Stimulated activated CD4-positive, alpha-beta T cell treated with anti-CD3 and anti-CD28 coated beads, Interleukin-15, amount 100 ng/mL, for 1 hour (primary cell): ENCODE measurements around the gene CHST11.

Experiments used
- DNase-seq, 2 donors: peaks; one replicate each; pipeline ENCODE4 v3.0.0-alpha.2; 2020; ENCODE audit warnings: low read depth in 1 of 2, low spot score in 1 of 2

CHST11 gene

DNA sequence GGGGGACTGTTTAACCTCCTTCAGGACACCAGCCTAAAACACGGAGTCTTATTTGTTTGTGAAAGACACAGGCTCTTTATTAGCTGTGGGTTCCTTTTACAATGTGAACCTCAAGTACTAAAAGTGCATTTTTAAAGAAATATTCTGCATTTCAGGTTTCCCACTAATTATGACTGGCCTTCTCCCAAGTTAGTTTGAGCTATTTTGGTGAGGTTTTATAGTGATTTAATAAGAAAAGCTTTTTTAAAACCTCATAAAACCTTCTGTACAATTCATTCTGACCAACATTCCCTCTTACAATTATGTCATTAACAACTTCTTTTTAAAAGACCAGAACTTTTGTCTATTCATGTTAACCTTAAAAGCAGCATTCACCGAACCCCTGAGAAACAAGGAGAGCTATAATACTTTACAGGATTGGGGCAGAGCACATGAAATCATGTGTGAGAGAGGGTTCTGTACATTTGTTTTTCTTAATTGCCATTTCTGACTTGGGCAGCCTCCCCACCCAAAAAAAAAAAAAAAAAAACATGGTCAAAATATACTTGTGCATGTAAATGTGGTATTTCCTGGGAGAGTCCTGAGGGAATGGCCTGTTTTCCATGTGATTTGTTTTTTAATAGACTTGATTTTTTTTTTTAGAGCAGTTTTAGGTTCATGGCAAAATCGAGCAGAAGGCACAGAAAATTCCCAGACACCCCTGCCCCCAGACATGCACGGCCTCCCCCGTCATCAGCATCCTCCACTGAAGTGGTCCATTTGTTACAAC is 169.5 kb downstream of the CHST11 start:
- DNase-seq = no peak

DNA sequence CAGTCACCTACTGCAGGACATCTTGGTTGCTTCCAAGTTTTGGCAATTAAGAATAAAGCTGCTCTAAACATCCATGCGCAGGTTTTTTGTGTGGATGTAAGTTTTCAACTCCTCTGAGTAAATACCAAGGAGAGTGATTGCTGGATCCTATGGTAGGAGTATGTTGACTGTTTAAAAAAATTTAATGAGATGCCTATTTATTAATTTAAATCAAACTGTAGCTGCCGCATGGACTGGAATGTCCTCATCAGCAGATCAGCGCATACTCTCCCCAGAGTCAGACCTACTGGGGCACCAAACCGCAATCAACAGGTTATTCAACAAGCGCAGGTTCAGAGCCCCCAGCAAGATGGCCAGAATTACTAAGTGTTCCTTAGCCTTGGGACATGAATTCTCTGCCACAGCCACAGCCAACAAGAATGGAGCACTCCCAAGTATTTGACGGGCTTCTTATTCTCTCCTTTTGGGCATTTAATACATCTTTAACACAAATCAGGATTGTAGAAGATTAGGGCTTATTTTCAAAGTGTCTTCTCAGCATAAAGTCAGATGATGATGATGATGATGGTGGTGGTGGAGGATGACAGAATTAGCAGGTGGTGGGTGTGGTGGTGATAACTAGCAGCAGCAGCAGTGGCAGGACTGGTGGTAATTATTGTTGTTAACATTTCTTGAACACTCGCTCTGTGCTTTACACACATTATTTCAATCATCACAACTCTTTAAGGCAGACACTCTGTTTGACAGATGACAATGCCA is 170.7 kb downstream of the CHST11 start:
- DNase-seq = no peak

DNA sequence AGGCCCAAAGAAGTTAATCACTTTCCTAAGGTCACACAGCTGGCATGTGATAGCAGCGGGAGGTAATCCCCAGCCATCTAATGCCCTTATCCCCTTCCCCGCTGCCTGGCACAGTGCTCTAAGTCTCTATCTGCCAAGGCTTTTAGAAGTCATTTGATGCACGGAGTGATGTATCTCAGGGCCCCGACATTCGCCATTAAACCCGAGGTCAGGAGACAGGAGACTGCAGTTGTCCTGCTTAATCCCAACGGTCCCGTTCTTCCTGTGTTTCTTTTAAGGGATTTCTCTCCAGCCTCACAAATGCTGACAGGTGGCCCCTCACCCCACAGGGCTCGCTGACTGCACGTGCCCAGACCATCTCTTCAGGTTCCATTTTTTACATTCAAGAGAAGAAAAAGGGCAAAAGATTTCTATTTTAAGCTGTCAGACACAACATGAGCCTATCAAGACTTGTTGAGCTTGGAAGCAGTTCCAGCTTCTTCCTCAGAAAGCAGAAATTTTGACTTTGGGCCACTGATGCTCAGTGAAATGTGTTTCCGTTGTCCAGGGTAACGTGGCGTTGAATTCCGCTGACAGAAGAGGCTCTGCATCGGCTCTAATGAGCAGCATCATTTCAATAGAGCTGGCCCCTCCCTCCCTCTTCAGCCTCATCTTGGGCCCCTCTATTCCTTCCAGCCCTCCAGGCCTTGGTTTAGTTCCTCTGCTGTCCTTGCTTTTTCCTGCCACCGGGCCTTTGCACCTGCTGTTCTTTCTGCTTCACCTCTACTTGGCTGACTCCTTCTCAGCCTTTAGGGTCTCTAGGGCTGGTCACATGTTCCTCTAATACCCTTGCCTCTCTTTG is 171.5 kb downstream of the CHST11 start:
- no peak for DNase-seq

GRCh38 chr12:104628831-104629135 is 172.0 kb downstream of the CHST11 start:
- no peak for DNase-seq

- no peak for DNase-seq
Observed at GRCh38 chr12:104630230-104630670, 173.5 kb downstream of the CHST11 start.

DNA sequence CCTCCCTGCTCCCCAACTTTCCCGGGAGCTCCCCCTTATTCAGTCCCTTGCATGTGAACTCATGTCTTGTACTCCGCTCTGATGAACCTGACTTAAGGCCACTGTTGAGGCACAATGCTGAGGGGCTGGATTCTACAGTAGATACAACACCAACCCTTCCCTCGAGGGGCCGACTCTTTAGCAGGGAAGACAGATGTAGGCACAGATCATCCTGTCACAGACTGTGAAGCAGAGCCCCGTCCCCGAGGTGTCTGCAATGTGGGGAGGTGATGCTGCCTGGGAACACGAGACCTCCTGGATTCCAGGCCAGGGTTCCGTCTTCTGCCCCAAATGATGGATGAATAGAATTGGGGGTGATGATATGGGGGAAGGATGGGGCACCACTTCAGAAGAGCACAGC is 175.1 kb downstream of the CHST11 start:
- DNase-seq = no peak

- DNase-seq = no peak
Observed at GRCh38 chr12:104632724-104633201, 176.0 kb downstream of the CHST11 start.

DNA sequence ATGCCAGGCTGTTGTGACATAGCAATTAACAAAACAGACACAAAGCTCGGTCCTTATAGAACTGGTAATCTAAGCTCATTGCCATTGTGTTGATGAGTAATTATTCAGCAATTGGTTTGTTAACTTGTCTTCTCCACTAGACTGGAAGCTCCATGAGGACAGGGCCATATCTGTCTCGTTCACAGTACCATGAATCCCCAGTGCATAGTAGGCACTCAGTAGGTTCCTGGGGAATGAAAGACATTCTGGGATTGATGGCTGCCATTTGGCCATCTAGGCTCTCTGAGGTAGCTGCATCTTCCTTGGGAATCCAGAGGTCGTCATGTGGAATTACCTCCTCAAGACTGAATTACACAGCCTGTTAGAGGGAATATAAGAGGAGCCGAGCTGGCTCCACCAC is 177.3 kb downstream of the CHST11 start:
- DNase-seq = no peak

DNA sequence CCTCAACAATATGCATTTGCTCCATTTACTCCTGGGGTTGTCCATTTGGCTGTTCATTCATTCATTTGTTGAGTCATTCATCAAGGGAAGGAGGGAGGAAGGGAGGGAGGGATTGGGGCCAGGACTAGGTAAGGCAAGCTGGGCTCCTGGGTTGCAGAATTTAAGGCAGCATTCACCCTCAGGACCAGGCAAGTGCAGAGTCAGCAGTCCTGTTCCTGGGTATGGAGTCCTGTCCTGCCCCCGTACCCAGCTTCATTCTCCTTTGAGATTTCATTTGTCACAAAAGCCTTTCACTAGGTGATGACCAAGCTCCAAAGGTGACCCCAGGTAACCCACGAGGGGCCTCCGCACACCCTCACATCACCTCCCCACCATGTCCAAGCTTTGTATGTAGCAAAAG is 178.1 kb downstream of the CHST11 start:
- DNase-seq = no peak

DNA sequence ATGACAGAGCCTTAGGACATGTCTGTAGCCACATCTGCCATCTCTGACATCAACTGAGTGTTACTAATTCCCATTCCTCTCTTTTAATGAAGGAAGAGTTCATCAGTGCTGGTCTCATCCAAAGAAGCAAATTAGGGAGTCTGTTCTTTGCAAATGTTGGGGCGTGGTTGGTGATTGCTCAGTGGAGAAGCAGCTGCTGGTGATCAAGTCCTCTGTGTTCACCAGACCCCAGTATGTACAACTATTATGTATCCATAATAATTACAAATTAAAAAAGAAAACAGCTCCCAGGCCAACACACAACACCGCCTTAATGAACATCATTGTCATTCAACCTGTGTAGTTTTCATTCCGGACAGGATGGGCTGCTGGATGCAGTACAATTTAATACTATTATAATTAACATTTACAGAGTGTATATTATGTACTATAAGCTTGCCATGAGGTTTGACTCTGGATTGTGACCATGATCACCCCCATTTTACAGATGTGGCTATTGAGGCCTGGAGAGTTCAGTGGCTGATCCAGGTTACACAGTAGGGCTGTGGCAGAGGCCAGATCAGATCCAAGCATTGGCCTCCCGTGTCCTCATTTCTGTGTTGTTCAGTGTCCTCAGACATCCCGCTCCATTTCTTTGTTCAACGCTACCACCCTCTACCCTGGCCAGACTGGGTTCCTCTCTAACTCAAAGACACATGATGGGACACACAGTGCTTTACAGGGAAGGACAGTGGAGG is 179.0 kb downstream of the CHST11 start:
- DNase-seq = no peak

- no peak for DNase-seq
Observed at GRCh38 chr12:104636496-104636895, 179.7 kb downstream of the CHST11 start.

DNA sequence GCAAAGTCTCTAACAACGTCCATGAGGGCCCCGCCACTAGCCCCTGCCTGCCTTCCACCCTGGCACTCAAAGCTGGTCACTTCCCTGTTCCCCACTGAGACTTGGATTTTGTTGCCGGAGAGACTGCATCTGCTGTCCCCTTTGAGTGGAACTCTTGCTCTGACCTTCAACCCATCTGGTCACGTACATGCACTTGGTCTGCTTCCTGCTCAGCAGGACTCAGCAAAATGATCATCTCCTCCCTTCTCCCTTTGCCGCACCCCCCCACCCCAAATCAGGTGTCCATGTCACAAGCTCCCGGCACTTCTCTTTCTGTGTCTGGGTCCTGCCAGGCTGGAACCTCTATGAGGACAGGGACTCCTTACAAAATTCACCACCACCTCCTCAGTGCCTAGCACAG is 180.9 kb downstream of the CHST11 start:
- no peak for DNase-seq

DNA sequence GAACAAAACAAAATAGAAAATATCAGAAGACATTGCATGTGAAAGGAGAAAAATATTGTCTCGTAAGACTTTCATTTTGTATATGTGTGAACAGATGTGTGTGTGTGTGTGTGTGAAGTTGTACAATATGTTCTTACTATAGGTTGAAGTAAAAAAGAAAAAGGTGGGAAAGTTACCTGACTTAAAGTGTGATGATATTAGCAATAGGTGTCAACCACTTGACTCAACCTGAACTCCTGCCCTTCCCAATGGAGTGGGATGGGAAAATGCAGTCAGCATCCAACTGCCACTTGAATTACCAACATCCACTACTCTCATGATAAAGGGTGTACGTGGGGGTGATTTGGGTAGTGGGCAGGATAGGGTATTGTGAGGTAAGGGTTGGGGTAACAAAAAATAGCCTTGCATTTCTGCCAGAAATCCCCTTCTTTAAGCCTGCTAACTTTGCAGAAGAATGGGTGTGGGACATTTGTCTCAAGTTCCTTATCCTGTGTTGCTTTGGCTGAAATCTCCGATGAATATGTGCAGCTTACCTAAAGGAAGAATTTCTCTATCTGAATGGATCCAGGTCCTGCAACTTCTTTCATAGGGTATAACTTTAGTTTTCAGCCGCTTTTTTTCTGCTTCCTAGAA is 181.6 kb downstream of the CHST11 start:
- DNase-seq = no peak

DNA sequence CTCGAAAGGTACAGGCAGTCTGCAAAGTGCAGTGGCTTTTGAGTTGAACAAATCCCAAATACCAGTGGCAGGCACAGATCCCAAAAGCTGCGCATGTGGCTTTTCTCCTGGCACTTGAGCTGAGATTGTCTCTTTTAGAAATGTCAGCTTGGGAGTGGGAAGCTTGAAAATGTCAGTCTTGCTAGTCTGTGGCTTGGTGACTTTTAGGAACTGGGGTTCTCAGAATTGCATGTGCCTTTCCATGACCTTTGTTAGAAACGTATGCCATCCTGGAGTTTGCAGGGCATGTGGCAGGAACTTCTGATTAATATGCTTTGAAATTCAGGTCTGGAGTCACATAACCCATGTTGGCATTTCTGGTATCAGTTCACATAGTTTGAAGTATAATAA is 182.1 kb downstream of the CHST11 start:
- DNase-seq = no peak

- no peak for DNase-seq
Observed at GRCh38 chr12:104640956-104641355, 184.2 kb downstream of the CHST11 start.

- DNase-seq = no peak
Observed at GRCh38 chr12:104641862-104642261, 185.1 kb downstream of the CHST11 start.

- no peak for DNase-seq
Observed at GRCh38 chr12:104643093-104643818, 186.5 kb downstream of the CHST11 start.

DNA sequence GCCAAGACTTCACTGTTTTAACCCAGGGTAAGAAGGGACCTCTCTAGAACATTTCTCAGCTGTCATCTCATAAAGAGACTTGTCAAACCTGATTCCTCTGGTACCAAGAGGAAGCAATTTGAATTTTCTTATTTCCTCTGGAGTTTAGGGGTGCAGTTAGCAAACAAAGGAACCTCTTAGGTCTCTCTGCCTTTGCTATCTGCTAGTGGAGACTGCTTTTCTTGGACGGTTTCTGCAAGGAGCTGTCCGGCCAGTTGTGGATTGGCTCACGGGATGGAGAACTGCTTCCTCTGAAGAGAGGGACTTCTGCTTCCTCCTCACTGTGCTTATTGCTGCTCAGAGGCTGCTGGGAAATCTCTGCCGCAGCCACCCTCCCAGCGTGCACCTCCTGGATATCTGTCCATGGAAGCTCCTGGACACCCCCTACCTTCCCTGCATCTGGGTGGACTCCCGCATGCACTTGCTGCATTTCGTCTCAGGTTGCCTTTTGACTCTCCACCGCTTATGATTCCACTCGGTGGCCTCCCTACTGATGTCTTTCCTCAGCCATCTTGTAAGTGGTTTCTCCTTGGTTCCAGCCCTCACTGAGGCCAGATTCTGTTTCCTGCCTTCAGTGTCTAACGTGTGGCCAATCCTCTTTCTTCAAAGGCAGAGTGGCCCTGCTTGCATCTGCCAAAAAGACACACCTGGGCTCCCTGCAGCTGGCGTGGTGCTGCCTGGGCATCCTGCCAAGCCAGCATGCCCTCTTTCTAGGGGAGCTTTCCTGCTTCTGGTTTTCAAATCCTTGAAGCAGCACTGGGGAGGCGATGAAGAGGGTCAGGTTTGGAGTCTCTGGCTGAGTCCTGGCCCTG is 187.3 kb downstream of the CHST11 start:
- no peak for DNase-seq

GRCh38 chr12:104648756-104649155 is 192.0 kb downstream of the CHST11 start:
- DNase-seq = no peak
